ENCODE data around the gene SDHA.
"Not testable (repeated sequence)": the region's sequence is repeated elsewhere in the genome, so short reads cannot be mapped to it uniquely, and the experiment has no call there.

SDHA gene

DNA sequence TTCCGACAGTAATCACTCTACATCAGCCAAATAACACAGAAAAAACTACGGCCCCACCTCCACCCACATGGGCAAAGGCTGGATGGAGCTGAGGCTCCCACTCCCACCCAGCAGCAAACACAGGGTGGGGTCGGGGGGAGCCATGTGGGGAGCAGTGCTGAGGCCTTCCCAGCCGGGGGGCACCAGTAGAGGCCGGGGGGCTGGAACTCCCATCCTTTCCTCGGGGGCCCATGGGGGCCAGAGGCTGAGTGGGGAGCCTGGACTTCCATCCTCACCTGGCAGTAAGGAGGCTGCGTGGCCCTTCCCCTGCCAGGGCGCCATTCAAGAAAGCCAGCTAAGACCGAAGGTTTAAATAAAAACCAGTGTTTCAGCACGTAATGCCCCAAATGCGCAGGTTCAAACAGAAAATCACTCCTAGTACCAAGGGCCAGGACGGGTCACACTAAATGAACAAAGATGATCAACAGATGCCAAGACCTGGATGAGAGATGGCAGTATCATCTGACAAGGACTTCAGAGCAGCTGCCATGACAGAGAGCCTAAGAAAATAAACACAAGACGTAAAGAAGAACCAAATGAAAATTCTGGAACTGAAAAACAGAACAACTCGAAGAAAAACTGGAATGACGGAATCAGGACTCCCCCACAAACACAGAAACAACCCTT is 9.5 kb upstream of the SDHA start:
- no peak overlapping the region for H3K4me3 ChIP-seq (ENCODE audit: low read depth, low read length)
- DNase-seq (ENCODE audit: low read depth) = no peak
- TF ChIP-seq, protein P1, sequence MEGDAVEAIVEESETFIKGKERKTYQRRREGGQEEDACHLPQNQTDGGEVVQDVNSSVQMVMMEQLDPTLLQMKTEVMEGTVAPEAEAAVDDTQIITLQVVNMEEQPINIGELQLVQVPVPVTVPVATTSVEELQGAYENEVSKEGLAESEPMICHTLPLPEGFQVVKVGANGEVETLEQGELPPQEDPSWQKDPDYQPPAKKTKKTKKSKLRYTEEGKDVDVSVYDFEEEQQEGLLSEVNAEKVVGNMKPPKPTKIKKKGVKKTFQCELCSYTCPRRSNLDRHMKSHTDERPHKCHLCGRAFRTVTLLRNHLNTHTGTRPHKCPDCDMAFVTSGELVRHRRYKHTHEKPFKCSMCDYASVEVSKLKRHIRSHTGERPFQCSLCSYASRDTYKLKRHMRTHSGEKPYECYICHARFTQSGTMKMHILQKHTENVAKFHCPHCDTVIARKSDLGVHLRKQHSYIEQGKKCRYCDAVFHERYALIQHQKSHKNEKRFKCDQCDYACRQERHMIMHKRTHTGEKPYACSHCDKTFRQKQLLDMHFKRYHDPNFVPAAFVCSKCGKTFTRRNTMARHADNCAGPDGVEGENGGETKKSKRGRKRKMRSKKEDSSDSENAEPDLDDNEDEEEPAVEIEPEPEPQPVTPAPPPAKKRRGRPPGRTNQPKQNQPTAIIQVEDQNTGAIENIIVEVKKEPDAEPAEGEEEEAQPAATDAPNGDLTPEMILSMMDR (IDR thresholded peaks at IDR 0.05; ENCODE audit: control insufficient read depth, extremely low read depth, insufficient read depth) = no peak

DNA sequence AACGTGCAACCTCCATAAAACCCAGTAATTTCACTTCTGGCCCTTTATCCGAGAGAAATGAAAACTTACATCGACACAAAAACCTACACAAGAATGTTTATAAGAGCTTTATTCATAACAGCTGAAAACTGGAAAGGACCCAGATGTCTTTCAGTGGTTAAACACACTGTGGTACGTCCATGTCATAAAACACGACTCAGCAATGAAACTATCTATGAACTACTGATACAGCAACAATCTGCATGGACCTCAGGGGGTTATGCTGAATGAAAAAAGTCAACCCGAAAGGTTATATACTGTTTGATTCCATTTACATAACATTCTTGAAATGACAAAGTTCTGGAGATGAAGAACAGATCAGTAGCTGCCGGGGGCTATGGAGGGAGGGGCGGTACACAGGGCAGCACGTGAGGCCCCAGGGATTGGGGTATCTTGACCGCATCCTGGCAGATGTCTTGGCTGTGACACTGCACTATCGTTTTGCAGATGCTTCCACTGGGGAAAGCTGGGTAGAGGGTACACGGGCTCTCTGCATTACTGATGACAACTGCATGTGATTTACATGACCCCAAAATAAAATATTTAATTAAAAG is 4.2 kb upstream of the SDHA start:
- DNase-seq (ENCODE audit: low read depth) = no peak
- TF ChIP-seq, protein P1 (IDR thresholded peaks at IDR 0.05; ENCODE audit: control insufficient read depth, extremely low read depth, insufficient read depth) = no peak
- no peak overlapping the region for H3K4me3 ChIP-seq (ENCODE audit: low read depth, low read length)

DNA sequence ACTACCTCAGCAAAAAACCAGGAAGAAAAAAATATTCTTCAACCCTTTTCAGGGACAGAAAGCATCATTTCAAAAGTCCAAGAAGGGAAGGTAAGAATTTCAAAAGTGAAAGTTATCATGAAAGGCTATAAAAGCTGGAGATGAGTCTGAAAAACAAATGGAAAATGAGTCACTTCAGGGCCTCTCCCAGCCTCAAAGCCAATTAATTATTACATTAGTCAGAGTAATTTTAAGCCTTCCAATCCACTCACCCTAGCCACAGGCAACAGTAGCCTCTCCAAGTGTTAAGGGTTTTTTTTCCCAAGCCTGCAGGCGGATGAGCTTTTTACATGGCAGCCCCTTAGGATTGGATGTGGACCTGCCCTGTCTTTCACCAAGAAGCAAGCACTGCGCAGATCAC is 2.9 kb upstream of the SDHA start:
- H3K4me3 ChIP-seq (ENCODE audit: low read depth, low read length); DNase-seq (ENCODE audit: low read depth): not testable (repeated sequence)

DNA sequence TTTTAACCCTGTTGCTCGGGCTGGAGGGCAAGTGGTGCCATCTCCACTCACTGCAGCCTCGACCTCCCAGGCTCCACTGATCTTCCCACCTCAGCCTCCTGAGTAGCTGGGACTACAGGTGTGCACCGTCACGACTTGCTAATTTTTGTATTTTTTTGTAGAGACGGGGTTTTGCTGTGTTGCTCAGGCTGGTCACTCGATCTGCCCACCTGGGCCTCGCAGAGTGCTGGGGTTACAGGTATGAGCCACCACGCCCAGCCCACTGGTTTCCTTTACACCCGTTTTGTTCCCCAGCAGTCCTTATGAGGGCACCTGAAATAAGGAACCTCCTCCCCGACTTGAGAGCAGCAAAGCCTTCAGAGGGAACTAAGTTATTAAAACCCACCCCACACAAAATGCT is 2.0 kb upstream of the SDHA start:
- DNase-seq (ENCODE audit: low read depth); H3K4me3 ChIP-seq (ENCODE audit: low read depth, low read length): not testable (repeated sequence)

DNA sequence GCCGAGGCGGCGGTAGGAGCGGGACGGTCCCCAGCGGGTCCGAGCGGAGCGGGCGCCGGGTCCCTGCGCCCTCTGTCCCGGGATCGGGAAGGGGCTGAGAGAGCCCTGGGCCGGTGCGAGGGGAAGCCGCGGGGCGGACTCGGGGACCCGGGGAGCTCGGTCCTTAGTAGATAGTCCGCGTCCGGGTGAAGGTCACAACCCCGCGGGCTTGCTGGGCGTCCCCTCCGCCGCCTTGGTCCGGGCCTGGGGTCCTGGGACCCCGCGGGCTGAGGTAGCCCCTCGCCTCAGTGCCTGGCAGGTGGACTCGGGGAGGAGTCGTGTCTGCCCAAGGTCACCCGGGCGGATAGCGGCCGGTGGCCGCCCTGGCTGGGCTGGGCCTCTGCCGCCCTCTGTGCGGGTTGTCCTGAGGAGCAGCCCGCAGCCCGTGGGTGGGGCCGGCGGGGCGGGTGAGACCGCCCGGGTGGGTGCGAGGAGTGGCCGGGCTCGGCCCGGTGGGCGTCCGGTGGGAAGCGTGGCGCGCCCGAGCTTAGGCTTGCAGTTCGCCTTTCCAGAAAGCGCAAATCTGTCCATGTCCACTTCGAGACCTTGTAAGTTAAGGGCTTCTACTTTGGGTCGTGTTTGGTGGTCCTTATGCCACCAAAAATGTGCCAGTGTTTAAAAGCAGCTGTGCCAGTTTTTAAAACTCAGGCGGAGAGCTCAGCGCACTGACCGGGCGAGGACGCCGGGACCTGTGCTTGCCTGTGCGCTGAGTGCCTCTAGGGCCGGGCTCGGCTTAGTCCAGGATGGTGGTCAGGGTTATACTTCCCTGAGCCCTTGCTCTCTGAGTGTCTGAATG is 554 bp downstream of the SDHA start:
- no peak for DNase-seq (ENCODE audit: low read depth)
- TF ChIP-seq, protein P1 (IDR thresholded peaks at IDR 0.05; ENCODE audit: control insufficient read depth, extremely low read depth, insufficient read depth) = no peak
- H3K4me3 ChIP-seq (ENCODE audit: low read depth, low read length) = peak overlapping the region; percentile 97

DNA sequence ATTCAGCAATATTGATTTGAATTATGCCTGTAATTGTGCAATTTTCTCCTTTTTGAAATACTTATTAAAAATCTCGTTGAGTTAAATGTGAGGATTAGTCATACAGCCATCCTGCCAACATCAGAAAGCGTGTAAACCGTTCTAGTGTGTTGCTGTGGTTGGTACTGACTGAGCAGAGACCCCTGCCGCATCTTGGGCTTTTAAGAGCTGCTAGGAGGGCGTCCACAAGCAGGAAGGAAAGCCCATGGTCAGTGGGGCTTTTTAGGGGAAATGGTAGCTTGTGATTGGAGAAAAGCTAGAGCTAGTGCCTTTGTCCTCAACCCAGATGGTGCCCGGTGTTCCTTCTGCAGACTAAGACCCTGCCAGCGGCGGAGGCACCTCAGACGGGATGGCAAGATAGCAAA is 1.3 kb downstream of the SDHA start:
- TF ChIP-seq, protein P1 (IDR thresholded peaks at IDR 0.05; ENCODE audit: control insufficient read depth, extremely low read depth, insufficient read depth) = no peak
- DNase-seq (ENCODE audit: low read depth) = no peak
- H3K4me3 ChIP-seq (ENCODE audit: low read depth, low read length) = peak overlapping the region; percentile 97

DNA sequence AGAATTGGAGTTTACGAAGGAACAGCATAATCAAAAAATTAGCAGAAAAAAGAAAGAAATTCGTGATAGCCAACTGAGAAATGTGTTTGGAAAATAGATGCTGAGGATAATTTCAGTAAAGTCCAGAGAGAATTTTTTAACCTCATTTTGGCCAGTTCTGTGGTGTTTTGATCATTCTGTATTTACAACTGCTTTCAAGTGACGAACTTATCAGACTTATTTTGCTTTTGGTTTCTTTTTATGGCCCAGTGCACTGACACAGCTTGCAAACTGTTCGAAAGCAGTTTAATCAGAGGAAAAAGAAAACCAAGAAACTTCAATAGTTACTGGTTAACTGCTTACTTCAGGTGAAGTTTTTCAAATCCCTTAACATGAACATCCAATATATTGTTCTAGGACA is 1.9 kb downstream of the SDHA start:
- TF ChIP-seq, protein P1 (IDR thresholded peaks at IDR 0.05; ENCODE audit: control insufficient read depth, extremely low read depth, insufficient read depth) = no peak
- no peak for DNase-seq (ENCODE audit: low read depth)
- no peak overlapping the region for H3K4me3 ChIP-seq (ENCODE audit: low read depth, low read length)

DNA sequence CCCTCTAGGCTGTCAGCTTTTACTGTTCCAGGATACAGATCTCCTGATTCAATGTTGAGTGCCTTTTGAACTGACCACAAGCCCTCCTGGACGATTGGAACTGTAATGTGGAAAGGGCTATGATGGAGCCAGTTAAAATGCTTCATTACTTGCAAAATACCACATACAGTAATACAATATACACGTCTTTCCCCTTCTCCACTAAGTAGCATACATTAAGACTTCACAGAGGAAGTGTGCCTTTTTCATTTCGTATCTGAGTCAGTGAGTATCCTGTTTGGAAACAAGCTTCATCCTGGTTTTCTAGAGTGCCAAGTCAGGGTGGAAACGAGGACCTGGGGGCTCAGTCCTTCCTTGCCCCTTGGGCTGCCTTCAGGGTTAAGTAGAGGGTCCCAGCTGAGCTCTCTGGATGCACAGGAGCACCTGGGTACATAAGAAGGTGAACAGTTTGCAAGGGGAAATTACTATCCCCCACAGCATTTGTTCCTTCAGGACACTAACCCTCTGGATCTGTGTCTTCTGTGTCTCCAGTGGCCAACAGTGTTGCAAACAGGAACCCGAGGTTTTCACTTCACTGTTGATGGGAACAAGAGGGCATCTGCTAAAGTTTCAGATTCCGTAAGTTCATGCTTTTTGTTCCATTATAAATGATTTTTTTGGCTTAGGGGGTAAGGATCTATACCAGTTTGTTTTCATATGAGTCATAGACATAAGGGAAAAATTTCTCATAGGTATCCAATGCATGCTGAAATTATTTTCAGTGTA is 5.0 kb downstream of the SDHA start:
- not testable (repeated sequence) for DNase-seq (ENCODE audit: low read depth); H3K4me3 ChIP-seq (ENCODE audit: low read depth, low read length)

All from LNCaP clone FGC (cell line).